GM21367 (cell line): Measurements from ENCODE around the gene COL5A1.

Experiments
- ATAC-seq: cut with Tn5 transposase; IDR thresholded peaks from one replicate; pipeline ENCODE4 v1.9.1; 2021; ENCODE audit not compliant: unreplicated experiment

COL5A1 gene

DNA sequence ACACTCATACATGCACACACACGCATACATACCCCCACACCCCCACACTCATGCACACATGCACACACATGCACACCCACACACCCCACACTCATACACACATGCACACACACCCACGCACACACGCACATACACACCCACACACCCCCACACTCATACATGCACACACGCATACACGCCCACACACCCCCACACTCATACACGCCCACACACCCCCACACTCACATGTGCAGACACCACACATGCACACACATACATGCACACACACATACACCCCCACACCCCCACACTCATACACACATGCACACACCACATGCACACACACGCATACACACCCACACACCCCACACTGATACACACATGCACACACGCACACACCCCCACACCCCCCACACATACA, 118.3 kb downstream of the COL5A1 start:
- no peak for ATAC-seq

- ATAC-seq: no peak
Measured at GRCh38 chr9:134760750-134761420, 119.3 kb downstream of the COL5A1 start.

DNA sequence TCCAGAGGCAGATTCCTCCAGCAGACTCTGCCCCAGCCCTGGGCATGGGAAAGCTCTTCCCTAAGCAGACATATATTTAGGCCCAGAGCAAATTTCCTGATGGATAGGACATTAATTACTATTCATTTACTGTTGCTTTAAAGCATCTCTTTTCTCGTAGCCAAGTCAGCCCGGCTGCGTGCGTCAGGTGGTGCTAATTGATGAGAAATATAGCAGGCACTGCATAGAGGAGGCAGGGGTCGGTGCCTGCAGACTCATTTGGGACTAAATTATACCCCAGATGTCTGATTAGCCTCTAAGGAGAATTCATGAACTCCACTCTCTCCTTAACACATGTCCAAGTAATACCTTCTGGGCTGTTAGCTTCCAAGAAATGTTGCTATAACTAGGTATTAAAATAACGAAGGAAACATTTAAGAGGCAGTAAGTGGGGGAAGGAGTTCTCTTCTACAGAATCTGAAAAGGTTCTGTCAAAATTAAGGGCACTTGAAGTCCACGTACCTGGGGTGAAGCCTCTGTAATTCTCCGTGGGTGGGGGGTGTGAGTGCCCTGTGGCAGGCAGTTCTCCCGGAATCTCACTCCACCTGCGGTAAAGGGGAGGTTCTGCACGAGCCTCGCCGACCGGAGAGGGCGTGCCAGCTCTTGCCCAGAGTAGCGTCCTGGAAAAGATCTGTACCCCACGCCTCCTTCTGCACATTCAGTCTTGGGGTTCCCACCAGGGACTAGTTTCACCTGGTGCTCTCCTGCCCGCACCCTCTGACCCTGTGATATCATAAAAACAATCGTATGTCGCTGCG, 123.1 kb downstream of the COL5A1 start:
- no peak for ATAC-seq

DNA sequence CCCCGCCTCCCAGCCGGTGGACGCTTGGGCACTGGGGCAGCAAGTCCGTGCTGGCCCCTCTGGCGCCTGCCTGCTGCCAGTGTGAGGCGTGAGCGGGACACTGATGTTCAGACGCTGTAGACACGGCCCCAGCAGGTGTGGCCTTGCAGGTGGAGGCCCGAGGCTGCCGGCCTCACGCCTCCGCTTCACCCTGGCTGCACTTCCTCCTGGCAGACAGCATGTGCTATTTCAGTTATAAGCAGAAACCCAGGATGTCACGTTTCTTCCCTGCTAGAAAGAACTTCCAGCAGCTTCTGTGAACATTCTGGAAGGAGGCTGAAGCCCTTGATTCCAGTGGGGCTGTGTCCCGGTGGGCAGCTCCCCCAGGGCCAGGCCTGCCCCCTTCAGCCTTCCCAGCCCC, 124.2 kb downstream of the COL5A1 start:
- no peak for ATAC-seq

- no peak for ATAC-seq
Measured at GRCh38 chr9:134766587-134766986, 125.0 kb downstream of the COL5A1 start.

- no peak for ATAC-seq
Measured at GRCh38 chr9:134768332-134768708, 126.7 kb downstream of the COL5A1 start.

DNA sequence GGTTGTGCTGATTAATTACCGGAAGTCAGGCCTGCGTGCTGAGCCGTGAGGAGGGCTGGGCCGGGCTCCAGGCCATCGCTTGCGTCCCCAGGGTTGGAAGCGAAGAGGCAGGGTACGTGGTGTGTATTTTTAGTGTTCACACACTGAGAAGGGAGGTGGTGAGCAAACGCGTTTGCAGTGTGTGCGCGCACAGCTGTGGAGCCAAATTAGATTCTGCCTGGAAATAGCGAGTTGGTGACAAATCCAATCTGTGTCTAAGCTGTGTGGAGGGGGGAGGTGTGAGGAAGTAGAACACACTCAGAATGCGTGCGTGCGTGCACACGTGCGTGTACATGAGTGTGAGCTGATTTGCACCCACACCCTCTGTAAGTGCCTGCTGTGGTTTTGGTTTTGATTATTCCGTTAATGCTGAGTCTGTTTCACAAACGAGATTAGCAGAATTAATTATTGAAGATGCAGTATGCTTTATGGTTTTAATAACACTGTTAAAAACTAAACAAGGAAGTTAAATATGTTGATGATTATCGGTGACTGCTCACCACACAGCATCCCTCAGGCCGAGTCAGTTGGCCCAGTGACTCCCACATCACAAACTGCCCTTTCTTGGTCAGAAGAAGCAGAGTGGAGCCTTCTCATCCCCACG, 127.2 kb downstream of the COL5A1 start:
- ATAC-seq: no peak

DNA sequence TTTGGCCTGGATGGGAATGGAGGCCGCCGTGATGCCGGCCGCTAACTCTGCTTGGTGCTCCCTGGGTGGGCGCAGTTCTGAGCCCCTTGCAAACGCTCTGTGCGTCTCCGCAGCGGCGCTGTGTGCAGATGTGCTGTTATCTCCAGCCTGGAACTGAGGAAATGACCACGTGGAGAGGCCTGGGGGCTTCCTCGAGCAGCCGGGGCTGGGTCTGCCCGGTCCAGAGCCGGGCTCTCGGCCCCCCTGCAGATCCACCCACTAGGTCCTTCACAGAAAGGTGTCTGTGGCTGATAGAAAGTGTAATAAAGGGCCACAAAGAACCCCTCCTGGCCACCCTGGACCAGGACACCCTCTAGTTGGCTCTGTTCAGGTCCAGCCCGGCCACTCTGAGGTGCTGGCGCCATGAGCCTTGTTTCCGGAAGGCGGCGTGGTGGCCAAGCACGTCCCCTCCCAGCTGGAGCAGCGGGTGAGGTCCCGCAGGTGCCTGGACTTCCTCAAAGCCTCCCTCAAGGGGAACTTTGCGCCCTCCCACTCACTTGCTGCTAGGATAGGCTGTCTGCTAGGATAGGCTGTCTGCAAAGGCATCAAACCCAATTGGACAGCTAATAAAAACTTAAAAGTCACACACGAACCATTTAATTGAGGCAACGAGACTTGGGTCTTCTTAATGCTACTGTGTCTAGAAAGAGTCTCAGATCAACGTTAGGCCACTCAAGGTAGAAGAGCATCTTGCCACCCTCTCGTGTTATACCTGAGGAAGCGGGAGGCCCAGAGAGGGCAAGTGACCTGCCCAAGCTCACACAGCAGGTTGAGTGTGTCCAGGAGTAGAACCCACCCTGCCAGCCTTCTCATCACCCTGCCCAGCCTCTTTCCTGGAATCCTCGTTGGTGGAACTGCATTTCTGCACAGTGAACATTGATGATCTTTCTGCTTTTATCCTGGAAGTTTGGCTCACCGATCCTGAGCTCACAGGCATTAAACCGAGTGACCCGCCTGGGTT, 129.7 kb downstream of the COL5A1 start:
- no peak for ATAC-seq

DNA sequence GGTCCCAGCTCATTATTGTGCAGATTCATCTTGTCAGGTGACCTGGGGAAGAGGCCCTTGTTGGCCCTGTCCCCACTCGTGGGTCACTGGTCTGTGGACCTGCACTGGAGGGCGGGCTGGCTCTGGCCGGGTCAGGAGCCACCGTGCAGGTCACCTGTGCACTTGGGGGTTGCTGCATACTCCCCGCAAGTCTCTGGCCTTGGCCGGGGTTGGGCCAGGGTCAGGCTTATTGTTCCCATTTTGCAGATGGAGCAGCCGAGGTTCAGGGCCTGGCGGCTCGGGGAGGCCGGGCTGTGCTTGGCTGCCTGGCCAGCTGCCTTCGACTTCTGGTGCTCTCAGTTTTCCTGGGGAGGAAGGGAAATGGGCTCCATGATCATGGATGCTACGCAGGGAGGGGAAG, 130.7 kb downstream of the COL5A1 start:
- ATAC-seq: no peak

- ATAC-seq: no peak
Measured at GRCh38 chr9:134773842-134774241, 132.2 kb downstream of the COL5A1 start.

DNA sequence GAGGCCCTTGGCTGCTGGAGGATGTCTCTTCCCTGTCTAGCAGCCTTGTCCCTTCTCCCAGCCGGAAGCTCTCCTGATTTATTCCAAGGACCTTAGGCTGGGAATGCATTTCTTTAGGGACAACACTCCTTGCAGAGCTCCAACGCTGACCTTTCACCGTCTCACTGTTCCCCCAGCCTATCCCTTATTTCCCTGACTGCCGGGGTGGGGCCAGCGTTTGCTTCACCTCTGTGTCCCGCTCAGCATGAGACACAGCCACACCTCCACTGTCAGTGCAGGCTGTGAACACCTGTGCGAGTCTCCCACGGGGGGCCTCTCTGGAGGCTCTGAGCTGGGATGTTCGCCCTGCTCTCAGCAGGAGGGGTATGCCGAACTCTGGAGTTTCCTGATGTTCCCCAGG, 132.8 kb downstream of the COL5A1 start:
- no peak for ATAC-seq

GRCh38 chr9:134775081-134775951, 133.7 kb downstream of the COL5A1 start:
- no peak for ATAC-seq

GRCh38 chr9:134776080-134776796, 134.6 kb downstream of the COL5A1 start:
- ATAC-seq: no peak

GRCh38 chr9:134777153-134777552, 135.6 kb downstream of the COL5A1 start:
- ATAC-seq: no peak

DNA sequence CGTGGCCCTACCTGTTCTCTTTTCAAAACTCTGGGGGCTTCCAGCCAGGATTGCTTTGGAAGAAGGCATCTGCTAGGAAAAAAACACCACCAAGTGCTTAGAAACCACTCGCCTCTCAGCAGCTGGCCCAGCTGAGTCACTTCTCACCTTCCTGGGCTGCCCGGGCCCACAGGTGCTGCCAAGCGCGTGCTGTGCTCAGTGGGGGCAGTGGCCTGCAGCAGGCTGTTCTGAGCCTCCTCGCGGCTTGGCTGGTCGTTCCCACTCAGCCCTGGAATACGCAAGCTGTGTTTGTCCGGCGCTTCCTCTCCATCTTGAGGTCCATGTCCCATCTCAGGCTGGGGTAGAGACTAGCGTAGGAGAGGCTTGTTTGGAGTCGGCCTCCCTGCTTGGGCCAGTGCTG, 136.6 kb downstream of the COL5A1 start:
- ATAC-seq: no peak

GRCh38 chr9:134778841-134779411, 137.3 kb downstream of the COL5A1 start:
- ATAC-seq: no peak

GRCh38 chr9:134779640-134780039, 138.0 kb downstream of the COL5A1 start:
- ATAC-seq: no peak

GRCh38 chr9:134781591-134782302, 140.1 kb downstream of the COL5A1 start:
- ATAC-seq: no peak
